HL-60 (cell line): Measurements from ENCODE around the gene SLC25A17.

ENCODE experiments used
- CTCF ChIP-seq: IDR thresholded peaks from one replicate; pipeline ENCODE4 v1.5.1; 2011; ENCODE audit warnings: low read length, control low read depth, inconsistent platforms; ENCODE audit not compliant: insufficient read depth
- SPI1 ChIP-seq: IDR thresholded peaks from 2 replicates; pipeline ENCODE4 v1.6.1; 2012; ENCODE audit warnings: low read depth, mild to moderate bottlenecking, borderline replicate concordance

GRCh38 chr22:40729284-40729683 is 89.9 kb downstream of the SLC25A17 start:
- no peak for TF ChIP-seq CTCF
- no peak for TF ChIP-seq SPI1
